Large intestine (tissue), 3 donors: ENCODE data around the gene CDH26. TPM values are rescaled to one million over a fixed set of nuclear protein-coding genes. Genes with fewer than 3 reads are reported as not detected.

Experiments used
- DNase-seq, 2 donors: peaks; one replicate each; pipeline versions ENCODE4 v3.0.0 to v3.0.0-alpha.2; 2013
- H3K27ac ChIP-seq: one replicate; pipeline ENCODE4 v1.5.1; 2013; ENCODE audit warnings: low read length
- H3K27me3 ChIP-seq: 2 replicates; pipeline ENCODE4 v1.6.1; 2013; ENCODE audit warnings: low read length; ENCODE audit not compliant: control insufficient read depth, insufficient read depth
- H3K36me3 ChIP-seq: 2 replicates; pipeline ENCODE4 v1.6.1; 2013; ENCODE audit warnings: low read length; ENCODE audit not compliant: control insufficient read depth, insufficient read depth
- H3K4me1 ChIP-seq: one replicate; pipeline ENCODE4 v1.6.1; 2013; ENCODE audit warnings: low read length; ENCODE audit not compliant: control insufficient read depth, insufficient read depth
- H3K4me3 ChIP-seq: one replicate; pipeline ENCODE4 v1.5.1; 2013; ENCODE audit warnings: low read length
- H3K9me3 ChIP-seq: one replicate; pipeline ENCODE4 v1.6.1; 2013; ENCODE audit warnings: mild to moderate bottlenecking, low read depth, low read length, moderate library complexity; ENCODE audit not compliant: control insufficient read depth
- WGBS: methylation state at CpG from one replicate; pipeline ENCODE4 v1.1.5; 2013; ENCODE audit warnings: low lambda C conversion rate; ENCODE audit not compliant: insufficient coverage; 5-methylcytosine and 5-hydroxymethylcytosine counted together
- polyA plus RNA-seq: library from polyadenylated mRNA; unstranded; fragments of 120-200 nt; gene quantifications from one replicate; pipeline ENCODE4 v1.2.1, GENCODE V29; 2013

CDH26 gene
- polyA plus RNA-seq, 1 donor: 1.3 TPM

- Histone ChIP-seq H3K4me3 (no peak overlapping the region), H3K36me3 (no peaks in the 10 kb centered on the region), H3K27me3 (peaks cover 2% of the 10 kb centered on the region), H3K9me3 (peaks cover 3% of the 10 kb centered on the region), H3K4me1 (no peaks in the 10 kb centered on the region), H3K27ac (no peak overlapping the region)
- no CpG with 5 or more reads among the region's 1 CpG for WGBS
- no peak for DNase-seq
Observed at GRCh38 chr20:60030471-60030870, 72.2 kb downstream of the CDH26 start.

DNA sequence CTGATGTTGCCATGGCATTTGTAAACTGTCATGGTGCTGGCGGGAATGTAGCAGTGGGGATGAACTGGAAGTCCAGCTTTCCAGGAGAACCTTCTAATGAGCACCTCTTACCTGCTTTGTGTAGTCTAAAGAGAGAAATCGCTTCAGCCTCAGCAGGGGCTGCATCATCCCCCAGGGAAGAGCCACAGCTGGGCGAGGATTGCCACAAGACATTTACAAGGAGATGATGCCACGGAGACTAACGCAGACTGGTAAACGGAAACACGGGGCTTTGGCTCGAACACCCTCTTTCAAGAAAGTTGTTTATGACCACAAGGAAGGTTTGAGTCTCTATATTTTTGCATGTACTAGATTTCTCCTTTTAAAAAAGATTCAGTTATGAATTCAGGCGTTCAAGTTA is 72.9 kb downstream of the CDH26 start:
- peaks cover 3% of the 10 kb centered on the region for H3K27me3 ChIP-seq
- WGBS: 90% methylated on average over 2 of the region's 9 CpGs
- H3K27ac ChIP-seq: no peak overlapping the region
- H3K4me1 ChIP-seq: no peaks in the 10 kb centered on the region
- no peaks in the 10 kb centered on the region for H3K36me3 ChIP-seq
- H3K4me3 ChIP-seq: no peak overlapping the region
- peaks cover 2% of the 10 kb centered on the region for H3K9me3 ChIP-seq
- DNase-seq: no peak

- WGBS: no CpG with 5 or more reads among the region's 9 CpGs
- H3K4me3 ChIP-seq: no peak overlapping the region
- H3K27ac ChIP-seq: no peak overlapping the region
- H3K27me3 ChIP-seq: peaks cover 15% of the 10 kb centered on the region
- H3K9me3 ChIP-seq: no peaks in the 10 kb centered on the region
- no peak for DNase-seq
- H3K36me3 ChIP-seq: no peaks in the 10 kb centered on the region
- H3K4me1 ChIP-seq: no peaks in the 10 kb centered on the region
Observed at GRCh38 chr20:60034231-60035110, 76.2 kb downstream of the CDH26 start.

DNA sequence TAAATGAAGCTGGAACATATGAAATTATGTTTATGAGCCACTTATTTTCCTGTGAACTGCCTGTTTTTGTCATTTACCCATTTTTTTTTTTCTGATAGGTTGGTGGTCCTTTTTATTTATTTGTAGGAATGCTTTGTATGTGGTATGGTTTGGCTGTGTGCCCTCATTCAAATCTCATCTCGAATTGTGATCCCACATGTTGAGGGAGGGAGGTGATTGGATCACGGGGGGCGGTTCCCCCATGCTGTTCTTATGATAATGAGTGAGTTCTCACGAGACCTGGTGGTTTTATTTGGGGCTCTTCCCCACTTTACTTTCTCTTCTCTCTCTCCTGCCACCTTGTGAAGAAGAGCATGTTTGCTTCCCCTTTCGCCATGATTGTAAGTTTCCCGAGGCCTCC is 77.3 kb downstream of the CDH26 start:
- DNase-seq: no peak

DNA sequence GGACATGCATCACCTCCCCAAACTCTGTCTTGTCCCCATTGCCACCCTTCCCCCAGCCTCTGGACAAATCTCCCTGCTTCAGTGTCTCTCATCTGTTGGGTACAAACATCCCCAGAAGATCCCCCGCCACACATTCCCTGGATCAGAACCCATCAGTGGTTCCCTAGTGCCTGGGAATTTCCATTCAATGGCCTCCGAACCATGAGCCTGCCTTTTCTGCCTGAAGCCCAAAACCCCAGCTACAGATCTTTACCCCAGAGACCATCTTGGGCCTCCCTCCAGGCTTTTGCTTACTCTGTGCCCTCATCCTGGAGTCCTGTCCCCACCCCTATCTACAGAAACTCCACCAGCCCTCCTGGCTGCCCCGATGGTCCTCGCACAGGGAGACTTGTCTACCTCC is 78.1 kb downstream of the CDH26 start:
- DNase-seq: no peak
- Histone ChIP-seq H3K4me1 (no peaks in the 10 kb centered on the region), H3K9me3 (no peaks in the 10 kb centered on the region), H3K4me3 (no peak overlapping the region), H3K27ac (no peak overlapping the region), H3K27me3 (peaks cover 21% of the 10 kb centered on the region), H3K36me3 (no peaks in the 10 kb centered on the region)
- no CpG with 5 or more reads among the region's 4 CpGs for WGBS

More for the DNA sequence above, 77.3 kb downstream of the CDH26 start:
- Histone ChIP-seq H3K27me3 (peaks cover 17% of the 10 kb centered on the region), H3K4me1 (no peaks in the 10 kb centered on the region), H3K9me3 (no peaks in the 10 kb centered on the region), H3K27ac (no peak overlapping the region), H3K4me3 (no peak overlapping the region), H3K36me3 (no peaks in the 10 kb centered on the region)
- WGBS: 100% methylated on average over 1 of the region's 6 CpGs

DNA sequence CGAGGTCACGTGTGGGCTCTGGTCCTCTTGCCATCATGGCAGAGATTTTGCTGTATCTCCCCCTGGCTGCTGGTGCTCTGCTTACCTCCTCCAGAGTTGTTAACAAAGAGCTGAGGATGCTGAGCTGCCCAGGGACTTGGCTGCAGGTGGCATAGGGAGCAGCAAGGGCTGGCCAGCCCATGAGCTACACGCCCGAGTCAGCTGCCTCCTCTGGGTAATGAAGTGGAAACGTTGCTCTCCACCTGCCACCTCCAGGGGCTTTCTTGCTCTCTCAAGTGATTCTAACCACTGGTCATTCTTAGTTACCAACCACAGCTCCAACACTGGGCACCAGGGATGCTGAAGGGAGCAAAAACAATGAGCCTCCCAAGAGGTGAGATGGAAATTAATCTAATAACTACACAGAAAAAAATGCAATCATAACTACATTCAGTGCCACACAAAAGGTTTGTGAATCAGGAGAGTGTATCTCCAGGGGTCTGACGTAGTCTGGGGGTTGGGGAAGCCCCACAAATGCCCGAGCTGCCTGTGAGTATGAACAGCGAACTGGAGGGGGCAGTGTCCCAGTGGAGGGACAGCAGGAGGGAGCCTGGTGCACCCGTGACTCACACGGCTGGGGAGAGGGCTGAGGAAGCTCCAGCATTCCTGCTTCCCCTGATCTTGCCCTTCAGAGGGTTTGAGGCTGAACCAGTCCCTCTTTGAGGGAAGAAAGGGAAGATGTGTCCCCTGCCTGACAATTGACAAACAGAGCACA is 78.7 kb downstream of the CDH26 start:
- WGBS: no CpG with 5 or more reads among the region's 10 CpGs
- no peak overlapping the region for H3K27ac ChIP-seq
- H3K4me1 ChIP-seq: no peaks in the 10 kb centered on the region
- peaks cover 21% of the 10 kb centered on the region for H3K27me3 ChIP-seq
- no peak for DNase-seq
- no peak overlapping the region for H3K4me3 ChIP-seq
- no peaks in the 10 kb centered on the region for H3K36me3 ChIP-seq
- no peaks in the 10 kb centered on the region for H3K9me3 ChIP-seq

GRCh38 chr20:60038400-60039008 is 80.3 kb downstream of the CDH26 start:
- Histone ChIP-seq H3K27me3 (peaks cover 21% of the 10 kb centered on the region), H3K9me3 (no peaks in the 10 kb centered on the region), H3K27ac (no peak overlapping the region), H3K36me3 (no peaks in the 10 kb centered on the region), H3K4me3 (no peak overlapping the region), H3K4me1 (no peaks in the 10 kb centered on the region)
- no CpG with 5 or more reads among the region's 4 CpGs for WGBS
- DNase-seq: no peak

DNA sequence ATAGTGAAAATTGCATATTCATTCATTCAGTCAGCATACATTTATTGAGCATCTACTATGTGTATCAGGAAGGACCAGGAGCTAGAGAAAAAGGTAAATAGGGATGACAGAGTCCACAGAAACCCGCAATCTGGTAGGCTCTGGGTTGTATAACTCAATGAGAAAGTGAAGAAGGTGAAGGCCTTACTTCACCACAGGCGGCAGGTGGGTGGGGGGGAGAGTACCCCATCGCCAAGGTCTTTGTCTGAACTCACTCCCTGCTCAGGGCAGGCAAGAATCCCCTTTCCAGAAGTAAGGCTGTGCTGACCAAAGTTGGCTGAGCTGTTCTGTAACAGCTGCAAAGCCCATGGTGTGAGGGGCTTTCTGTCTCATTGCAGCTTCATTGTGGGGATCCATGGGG is 81.3 kb downstream of the CDH26 start:
- 100% methylated on average over 1 of the region's 3 CpGs for WGBS

GRCh38 chr20:60040471-60041162 is 82.4 kb downstream of the CDH26 start:
- H3K27ac ChIP-seq: no peak overlapping the region
- peaks cover 21% of the 10 kb centered on the region for H3K27me3 ChIP-seq
- DNase-seq: no peak
- no peaks in the 10 kb centered on the region for H3K36me3 ChIP-seq
- no CpG with 5 or more reads among the region's 8 CpGs for WGBS
- no peak overlapping the region for H3K4me3 ChIP-seq
- H3K9me3 ChIP-seq: no peaks in the 10 kb centered on the region
- no peaks in the 10 kb centered on the region for H3K4me1 ChIP-seq

More for the DNA sequence above, 81.3 kb downstream of the CDH26 start:
- H3K9me3 ChIP-seq: no peaks in the 10 kb centered on the region
- peaks cover 21% of the 10 kb centered on the region for H3K27me3 ChIP-seq
- H3K27ac ChIP-seq: no peak overlapping the region
- no peaks in the 10 kb centered on the region for H3K4me1 ChIP-seq
- no peak for DNase-seq
- H3K36me3 ChIP-seq: no peaks in the 10 kb centered on the region
- no peak overlapping the region for H3K4me3 ChIP-seq
